Measurements from ENCODE around the gene DOK6.
"Not testable (repeated sequence)": the region's sequence is repeated elsewhere in the genome, so short reads cannot be mapped to it uniquely, and the experiment has no call there.

Gene DOK6

DNA sequence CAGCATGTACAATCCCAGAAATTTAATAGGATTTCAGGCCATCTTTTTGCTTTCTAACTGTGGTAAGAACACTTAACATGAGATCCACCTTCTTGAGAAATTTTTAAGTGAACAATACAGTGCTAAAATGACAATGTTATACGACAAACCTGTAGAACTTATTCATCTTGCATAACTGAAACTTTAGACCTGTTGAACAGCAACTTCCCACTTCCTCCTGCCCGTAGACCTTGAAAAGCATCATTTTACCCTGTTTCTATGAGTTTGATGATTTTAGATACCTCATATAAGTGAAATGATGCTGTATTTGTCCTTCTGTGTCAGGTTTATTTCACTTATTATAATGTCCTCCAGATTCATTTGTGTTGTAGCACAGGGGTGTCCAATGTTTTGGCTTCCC, 418.8 kb downstream of the DOK6 start:
- no peak for DNase-seq

DNA sequence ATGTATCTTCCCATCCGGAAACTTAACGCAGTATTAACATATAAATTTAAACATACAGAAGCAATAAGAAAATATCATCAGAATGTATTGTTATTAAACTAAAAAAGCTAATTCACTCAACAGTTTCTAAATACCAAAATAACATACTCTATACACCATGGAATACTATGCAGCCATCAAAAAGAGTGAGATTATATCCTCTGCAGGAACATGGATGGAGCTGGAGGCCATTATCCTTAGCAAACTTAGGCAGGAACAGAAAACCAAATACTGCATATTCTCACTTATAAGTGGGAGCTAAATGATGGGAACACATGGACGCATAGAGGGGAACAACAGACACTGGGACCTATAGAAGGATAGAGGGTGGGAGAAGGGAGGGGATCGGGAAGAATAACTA, 419.9 kb downstream of the DOK6 start:
- no peak for DNase-seq

GRCh38 chr18:69830189-69830588, 429.5 kb downstream of the DOK6 start:
- no peak for DNase-seq

GRCh38 chr18:69834980-69835379, 434.3 kb downstream of the DOK6 start:
- not testable (repeated sequence) for DNase-seq

- DNase-seq: no peak
These were observed 437.3 kb downstream of the DOK6 start for GRCh38 chr18:69838003-69838402.

DNA sequence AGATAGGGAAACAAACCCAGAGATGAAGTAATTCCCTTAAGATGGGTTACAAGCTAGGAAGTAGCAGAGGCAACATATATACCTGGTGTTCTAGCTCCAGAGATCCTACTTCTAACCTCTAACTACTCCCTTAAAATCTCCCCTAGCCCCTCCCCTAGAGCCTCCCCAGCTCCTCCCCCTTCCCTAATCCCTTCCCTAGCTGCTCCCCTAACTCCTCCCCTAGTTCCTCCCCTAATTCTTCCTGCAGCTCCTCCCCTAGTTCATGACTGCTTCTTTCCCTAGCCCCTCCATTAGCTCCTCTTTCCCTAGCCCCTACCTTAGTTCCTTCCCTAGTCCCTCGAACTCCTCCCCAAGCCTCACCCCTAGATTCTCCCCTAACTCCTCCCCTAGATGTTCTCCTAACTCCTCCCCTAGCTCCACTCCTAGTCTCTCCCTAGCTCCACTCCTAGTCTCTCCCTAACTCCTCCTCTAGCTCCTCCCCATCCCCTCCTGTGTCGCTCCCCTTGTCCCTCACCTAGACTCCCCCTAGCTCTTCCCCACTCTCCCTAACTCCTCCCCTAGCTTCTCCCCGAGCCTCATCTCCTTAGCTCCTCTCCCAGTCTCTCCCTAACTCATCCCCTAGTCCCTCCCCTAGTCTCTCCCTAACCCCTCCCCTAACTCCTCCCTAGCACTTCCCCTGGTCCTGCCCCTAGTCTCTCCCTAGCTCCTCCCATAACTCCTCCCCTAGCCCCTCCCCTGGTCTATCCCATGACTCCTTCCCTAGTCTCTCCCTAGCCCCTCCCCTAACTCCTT, 438.1 kb downstream of the DOK6 start:
- no peak for DNase-seq

- DNase-seq: no peak
These were observed 438.8 kb downstream of the DOK6 start for GRCh38 chr18:69839497-69839896.

GRCh38 chr18:69840001-69840400, 439.3 kb downstream of the DOK6 start:
- DNase-seq: no peak

DNA sequence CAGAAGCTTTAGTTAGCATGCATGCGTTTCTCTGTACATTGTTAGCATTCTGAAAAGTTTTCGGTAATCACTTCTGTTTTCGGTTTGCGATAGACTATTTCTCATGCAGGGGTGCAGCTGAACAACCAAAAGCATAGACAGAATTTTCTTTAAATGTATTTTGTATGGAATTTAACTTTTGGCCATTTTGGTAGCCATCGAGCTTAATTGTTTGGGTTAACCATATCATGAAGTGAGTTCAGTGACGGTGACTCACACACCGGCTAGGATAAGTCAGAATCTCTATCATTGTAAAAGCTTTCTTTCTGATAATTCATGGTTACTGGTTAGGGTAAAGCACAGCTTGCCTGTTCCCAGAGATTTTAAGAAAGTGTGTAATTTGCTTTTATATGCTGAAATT, 439.8 kb downstream of the DOK6 start:
- no peak for DNase-seq

DNA sequence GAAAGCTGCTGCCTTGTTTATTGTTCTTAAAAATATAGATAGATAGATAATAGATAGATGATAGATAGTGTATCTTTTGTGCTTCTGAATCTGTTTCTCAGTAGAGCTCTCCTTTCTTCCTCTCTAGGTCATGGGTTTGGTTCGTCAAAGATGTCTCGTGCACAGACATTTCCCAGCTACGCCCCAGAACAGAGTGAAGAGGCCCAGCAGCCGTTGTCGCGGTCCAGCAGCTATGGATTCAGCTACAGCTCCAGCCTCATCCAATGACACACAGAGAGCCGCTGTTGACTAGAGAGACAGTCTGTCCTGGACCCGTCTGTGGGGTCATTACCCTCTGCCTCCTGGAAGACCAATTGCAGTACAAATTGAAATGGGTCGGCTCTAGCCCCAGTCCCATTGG, 440.4 kb downstream of the DOK6 start:
- no peak for DNase-seq

DNA sequence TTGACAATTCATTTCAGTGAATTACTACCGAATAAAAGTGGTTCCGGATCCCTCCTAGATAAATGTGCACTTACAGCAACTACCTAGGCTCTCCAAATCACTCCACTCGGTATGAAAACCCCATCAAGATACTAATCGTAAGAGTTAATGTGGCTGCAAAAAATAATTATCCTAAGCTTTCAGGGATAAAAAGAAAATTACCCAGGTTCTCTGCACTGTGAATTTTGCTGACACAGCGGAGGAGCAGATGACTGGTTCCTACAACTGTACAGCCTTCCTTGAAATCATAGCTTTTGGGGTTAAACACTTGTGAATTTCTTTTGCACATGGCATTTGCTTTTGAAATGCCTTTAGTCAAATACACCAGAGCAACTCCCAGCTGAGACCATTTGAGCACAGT, 442.3 kb downstream of the DOK6 start:
- DNase-seq: no peak

DNA sequence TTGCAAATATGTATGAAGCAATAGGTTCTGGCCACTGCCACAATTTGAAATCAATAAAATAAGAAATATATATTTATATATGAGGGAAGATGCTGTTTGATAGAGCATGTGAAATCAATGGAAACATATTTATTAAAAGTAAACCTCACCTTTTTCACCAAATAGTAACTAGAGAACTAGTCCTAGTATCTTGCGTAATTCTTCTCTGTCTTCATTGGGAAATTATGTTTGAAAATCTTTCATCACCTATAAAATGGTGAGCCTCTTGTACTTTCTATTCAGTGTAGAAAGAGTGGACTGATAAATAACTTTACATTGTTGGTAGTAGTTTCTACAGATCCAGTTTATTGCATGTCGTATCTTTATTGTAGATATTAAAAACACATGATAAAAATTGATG, 444.0 kb downstream of the DOK6 start:
- DNase-seq: no peak

- no peak for DNase-seq
These were observed 445.2 kb downstream of the DOK6 start for GRCh38 chr18:69845593-69846506.

- DNase-seq: no peak
These were observed 452.4 kb downstream of the DOK6 start for GRCh38 chr18:69853051-69853450.

- DNase-seq: no peak
These were observed 453.8 kb downstream of the DOK6 start for GRCh38 chr18:69854455-69854854.

GRCh38 chr18:69858897-69859296, 458.2 kb downstream of the DOK6 start:
- no peak for DNase-seq

- DNase-seq: not testable (repeated sequence)
These were observed 464.1 kb downstream of the DOK6 start for GRCh38 chr18:69864802-69865201.

DNA sequence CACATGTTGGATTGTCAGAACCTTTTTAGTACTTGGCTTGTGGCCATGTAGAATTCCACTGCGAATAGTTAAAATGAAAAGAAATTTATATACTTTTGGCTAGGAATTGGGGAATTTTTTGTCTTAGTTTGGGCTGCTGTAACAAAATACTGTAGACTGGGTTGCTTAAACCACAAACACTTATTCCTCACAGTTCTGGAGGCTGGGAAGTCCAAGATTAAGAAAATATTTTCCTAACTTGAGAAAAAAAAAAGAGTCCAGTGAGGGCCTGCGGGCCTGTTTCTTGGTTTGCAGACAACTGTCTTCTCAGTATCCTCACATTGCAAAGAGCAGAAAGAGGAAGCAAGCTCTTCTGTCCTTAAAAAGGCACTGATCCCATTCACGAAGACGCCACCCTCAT, 465.1 kb downstream of the DOK6 start:
- no peak for DNase-seq

- DNase-seq: no peak
These were observed 465.5 kb downstream of the DOK6 start for GRCh38 chr18:69866212-69866611.

DNA sequence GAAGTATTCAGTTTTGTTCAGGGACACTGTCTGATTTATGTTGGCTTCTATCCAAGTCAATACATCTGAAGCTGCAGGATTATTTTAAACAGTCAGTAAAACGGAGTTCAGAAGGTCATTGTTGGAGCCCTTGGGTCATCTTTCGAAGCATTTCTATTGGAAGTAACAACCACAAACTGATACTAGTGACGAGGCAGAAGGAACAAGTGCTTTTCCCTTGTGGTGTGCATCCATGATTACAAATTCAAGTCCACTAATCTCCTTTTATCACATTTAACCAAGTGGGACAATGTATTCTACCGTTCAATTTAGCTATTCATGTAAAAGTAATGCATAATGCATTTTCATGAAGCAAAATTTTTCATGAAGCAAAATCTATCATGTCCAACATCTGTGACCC, 470.0 kb downstream of the DOK6 start:
- DNase-seq: no peak

DNA sequence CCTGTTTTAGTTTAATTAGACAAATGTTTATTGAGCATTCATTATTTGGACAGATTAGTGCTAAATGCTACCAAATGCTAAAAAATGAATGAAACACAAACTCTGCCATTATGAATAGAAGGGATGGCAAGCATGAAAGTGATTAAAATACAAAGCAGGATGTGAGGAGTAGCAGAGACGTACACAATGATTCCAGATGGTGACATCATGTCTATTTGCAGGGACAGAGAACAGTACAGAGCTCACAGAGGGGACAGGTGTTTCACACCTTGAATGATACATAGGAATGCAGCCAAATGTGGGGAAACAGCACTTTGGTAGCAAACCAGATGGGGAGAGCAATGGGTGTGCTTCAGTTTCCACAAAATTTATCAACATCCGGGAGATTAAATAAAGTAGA, 470.7 kb downstream of the DOK6 start:
- DNase-seq: no peak

DNA sequence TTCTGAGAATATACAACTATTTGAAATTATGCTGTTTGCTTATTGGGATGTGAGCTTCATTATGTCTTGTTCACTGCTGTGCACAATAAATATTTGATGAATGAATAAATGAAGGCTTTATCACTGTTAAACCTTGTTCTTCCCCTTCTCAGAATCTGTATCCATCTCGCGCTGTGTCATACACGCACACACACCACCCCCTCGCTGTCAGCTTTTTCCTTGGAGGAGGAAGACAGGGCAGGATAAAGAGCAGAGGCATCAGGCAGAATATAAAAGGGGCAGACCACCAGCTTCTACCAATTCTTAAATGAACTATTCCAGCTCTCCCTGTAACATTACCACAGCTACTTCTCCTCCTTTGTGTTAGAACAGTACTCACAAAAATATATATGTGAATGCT, 472.0 kb downstream of the DOK6 start:
- no peak for DNase-seq

GRCh38 chr18:69874058-69874457, 473.4 kb downstream of the DOK6 start:
- no peak for DNase-seq

DNA sequence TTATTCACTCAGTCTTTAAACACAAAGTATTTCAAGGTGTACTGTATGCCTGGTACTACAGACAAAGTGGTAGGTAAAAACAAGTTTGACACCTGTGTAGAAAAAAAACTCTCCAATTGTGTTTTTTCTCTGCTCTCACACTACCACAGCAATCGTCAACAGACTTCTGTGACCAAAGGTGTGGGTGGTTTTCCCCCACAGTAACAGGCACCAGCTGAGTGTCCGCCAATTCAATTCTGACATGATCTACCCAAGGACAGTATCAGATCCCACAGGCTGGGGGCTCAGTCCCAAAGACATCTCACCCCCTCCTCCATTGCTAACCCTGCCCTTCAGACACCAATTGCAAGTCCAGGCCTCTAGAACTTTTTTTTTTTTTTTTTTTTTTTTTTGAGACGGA, 475.8 kb downstream of the DOK6 start:
- no peak for DNase-seq

Measured in stimulated activated naive CD4-positive, alpha-beta T cell (primary cell).